ENCODE results near the gene MTA3.

- TF ChIP-seq, protein P1, sequence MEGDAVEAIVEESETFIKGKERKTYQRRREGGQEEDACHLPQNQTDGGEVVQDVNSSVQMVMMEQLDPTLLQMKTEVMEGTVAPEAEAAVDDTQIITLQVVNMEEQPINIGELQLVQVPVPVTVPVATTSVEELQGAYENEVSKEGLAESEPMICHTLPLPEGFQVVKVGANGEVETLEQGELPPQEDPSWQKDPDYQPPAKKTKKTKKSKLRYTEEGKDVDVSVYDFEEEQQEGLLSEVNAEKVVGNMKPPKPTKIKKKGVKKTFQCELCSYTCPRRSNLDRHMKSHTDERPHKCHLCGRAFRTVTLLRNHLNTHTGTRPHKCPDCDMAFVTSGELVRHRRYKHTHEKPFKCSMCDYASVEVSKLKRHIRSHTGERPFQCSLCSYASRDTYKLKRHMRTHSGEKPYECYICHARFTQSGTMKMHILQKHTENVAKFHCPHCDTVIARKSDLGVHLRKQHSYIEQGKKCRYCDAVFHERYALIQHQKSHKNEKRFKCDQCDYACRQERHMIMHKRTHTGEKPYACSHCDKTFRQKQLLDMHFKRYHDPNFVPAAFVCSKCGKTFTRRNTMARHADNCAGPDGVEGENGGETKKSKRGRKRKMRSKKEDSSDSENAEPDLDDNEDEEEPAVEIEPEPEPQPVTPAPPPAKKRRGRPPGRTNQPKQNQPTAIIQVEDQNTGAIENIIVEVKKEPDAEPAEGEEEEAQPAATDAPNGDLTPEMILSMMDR (IDR thresholded peaks at IDR 0.05): no peak
- TF ChIP-seq EZH2 (IDR thresholded peaks at IDR 0.05; ENCODE audit: borderline replicate concordance, insufficient read depth, low read depth, low read length, poor library complexity, severe bottlenecking): no peak
Measured at GRCh38 chr2:42761554-42761953, 193.1 kb downstream of the MTA3 start.

All from B cell (primary cell).